PFSK-1 (cell line): Measurements from ENCODE around the gene NPAS2.

Source experiments
- FOXP2 ChIP-seq: optimal IDR thresholded peaks from 2 replicates; pipeline ENCODE3; 2011; ENCODE audit warnings: borderline replicate concordance, control low read depth, inconsistent platforms; ENCODE audit not compliant: insufficient read depth; ENCODE audit errors: extremely low read length, extremely low read depth
- POLR2AphosphoS5 ChIP-seq: IDR thresholded peaks from 2 replicates; pipeline ENCODE4 v1.6.1; 2012; ENCODE audit warnings: low read depth, mild to moderate bottlenecking, control low read depth, low read length, moderate library complexity
- REST ChIP-seq, 2 experiments: IDR thresholded peaks; 2 replicates each; pipeline versions ENCODE4 v1.6.1 to v1.8.0; 2011 to 2012; ENCODE audit warnings: low read depth in 2 of 2, low read length in 2 of 2, control low read depth in 1 of 2, inconsistent platforms in 1 of 2, mild to moderate bottlenecking in 1 of 2, moderate library complexity in 1 of 2; ENCODE audit not compliant: insufficient read depth in 1 of 2
- SIN3A ChIP-seq: IDR thresholded peaks from 2 replicates; pipeline ENCODE4 v1.6.1; 2012; ENCODE audit warnings: mild to moderate bottlenecking, low read length, moderate library complexity, borderline replicate concordance; ENCODE audit not compliant: insufficient read depth
- TAF1 ChIP-seq: IDR thresholded peaks from 2 replicates; pipeline ENCODE4 v1.6.1; 2012; ENCODE audit warnings: low read length, control low read depth, borderline replicate concordance; ENCODE audit not compliant: insufficient read depth

The NPAS2 gene

GRCh38 chr2:100823665-100824438 is 3.9 kb downstream of the NPAS2 start:
- TF ChIP-seq TAF1 (no peak), SIN3A (no peak), REST (IDR thresholded peaks at IDR 0.05; ENCODE audit: insufficient read depth in 1 of 2, low read depth in 2 of 2, low read length in 2 of 2) (no peak), FOXP2 (no peak), POLR2AphosphoS5 (no peak)

- no peak for TF ChIP-seq TAF1
- no peak for TF ChIP-seq POLR2AphosphoS5
- no peak for TF ChIP-seq SIN3A
- TF ChIP-seq REST (IDR thresholded peaks at IDR 0.05; ENCODE audit: insufficient read depth in 1 of 2, low read depth in 2 of 2, low read length in 2 of 2) = no peak
- no peak for TF ChIP-seq FOXP2
These were observed 4.9 kb downstream of the NPAS2 start for GRCh38 chr2:100824842-100825241.

- TF ChIP-seq TAF1 = no peak
- no peak for TF ChIP-seq REST (IDR thresholded peaks at IDR 0.05; ENCODE audit: insufficient read depth in 1 of 2, low read depth in 2 of 2, low read length in 2 of 2)
- no peak for TF ChIP-seq FOXP2
- no peak for TF ChIP-seq SIN3A
- no peak for TF ChIP-seq POLR2AphosphoS5
These were observed 6.6 kb downstream of the NPAS2 start for GRCh38 chr2:100826494-100826893.

GRCh38 chr2:100831158-100831750 is 11.3 kb downstream of the NPAS2 start:
- TF ChIP-seq SIN3A (no peak), POLR2AphosphoS5 (no peak), REST (IDR thresholded peaks at IDR 0.05; ENCODE audit: insufficient read depth in 1 of 2, low read depth in 2 of 2, low read length in 2 of 2) (no peak), FOXP2 (no peak), TAF1 (no peak)
